ENCODE measurements around the gene DDX31.

- TF ChIP-seq, protein P1, sequence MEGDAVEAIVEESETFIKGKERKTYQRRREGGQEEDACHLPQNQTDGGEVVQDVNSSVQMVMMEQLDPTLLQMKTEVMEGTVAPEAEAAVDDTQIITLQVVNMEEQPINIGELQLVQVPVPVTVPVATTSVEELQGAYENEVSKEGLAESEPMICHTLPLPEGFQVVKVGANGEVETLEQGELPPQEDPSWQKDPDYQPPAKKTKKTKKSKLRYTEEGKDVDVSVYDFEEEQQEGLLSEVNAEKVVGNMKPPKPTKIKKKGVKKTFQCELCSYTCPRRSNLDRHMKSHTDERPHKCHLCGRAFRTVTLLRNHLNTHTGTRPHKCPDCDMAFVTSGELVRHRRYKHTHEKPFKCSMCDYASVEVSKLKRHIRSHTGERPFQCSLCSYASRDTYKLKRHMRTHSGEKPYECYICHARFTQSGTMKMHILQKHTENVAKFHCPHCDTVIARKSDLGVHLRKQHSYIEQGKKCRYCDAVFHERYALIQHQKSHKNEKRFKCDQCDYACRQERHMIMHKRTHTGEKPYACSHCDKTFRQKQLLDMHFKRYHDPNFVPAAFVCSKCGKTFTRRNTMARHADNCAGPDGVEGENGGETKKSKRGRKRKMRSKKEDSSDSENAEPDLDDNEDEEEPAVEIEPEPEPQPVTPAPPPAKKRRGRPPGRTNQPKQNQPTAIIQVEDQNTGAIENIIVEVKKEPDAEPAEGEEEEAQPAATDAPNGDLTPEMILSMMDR (IDR thresholded peaks at IDR 0.05) = no peak
- no peak for TF ChIP-seq POLR2A (IDR thresholded peaks at IDR 0.05)
Measured at GRCh38 chr9:132637351-132637750, 32.4 kb downstream of the DDX31 start.

Data from body of pancreas (tissue), 4 donors.